GM12892 (cell line): ENCODE data around the gene HDAC8.

ENCODE experiments used
- POLR2A ChIP-seq: IDR thresholded peaks from 2 replicates; pipeline ENCODE4 v1.6.1; 2011; ENCODE audit warnings: low read depth, low read length, control low read depth
- POLR2AphosphoS5 ChIP-seq: IDR thresholded peaks from 2 replicates; pipeline ENCODE4 v1.6.1; 2011; ENCODE audit warnings: low read depth, low read length, control low read depth

GRCh38 chrX:72352786-72353185 lies 219.9 kb downstream of the HDAC8 start:
- no peak for TF ChIP-seq POLR2AphosphoS5
- TF ChIP-seq POLR2A, result no peak
